ENCODE results near the gene ELK3.

Gene ELK3

DNA sequence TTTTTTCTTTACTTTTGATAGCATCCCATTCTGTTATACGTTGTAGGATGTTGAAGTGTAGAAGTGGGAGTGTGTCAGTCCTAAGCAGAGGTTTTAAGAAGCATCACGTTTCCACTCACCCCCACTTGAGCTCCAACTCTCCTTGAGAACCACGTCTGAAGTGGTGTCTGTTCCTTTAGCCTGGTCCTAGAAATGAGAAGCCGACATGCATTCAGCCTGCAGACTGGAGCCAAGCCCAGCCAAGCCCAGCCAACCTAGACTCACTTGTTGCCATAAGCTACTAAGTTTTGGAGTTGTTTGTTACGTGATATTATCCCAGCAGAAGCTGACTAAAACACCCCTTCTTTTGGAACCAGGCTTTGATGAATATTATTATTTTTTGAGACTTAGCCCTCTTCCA, 4.4 kb upstream of the ELK3 start:
- TF ChIP-seq CREB1 (IDR thresholded peaks at IDR 0.05; ENCODE audit: low read depth) (no peak), NFIC (IDR thresholded peaks at IDR 0.05) (no peak), RAD21 (IDR thresholded peaks at IDR 0.05; ENCODE audit: low read depth) (no peak), TAF1 (IDR thresholded peaks at IDR 0.05; ENCODE audit: low read depth) (no peak), CEBPB (IDR thresholded peaks at IDR 0.05) (no peak), REST (IDR thresholded peaks at IDR 0.05; ENCODE audit: low read depth) (no peak), ZBTB7A (IDR thresholded peaks at IDR 0.05; ENCODE audit: low read depth) (no peak), FOXM1 (IDR thresholded peaks at IDR 0.05; ENCODE audit: borderline replicate concordance, low read depth) (no peak), MAX (IDR thresholded peaks at IDR 0.05) (no peak), TCF12 (IDR thresholded peaks at IDR 0.05; ENCODE audit: low read depth) (no peak), TEAD4 (IDR thresholded peaks at IDR 0.05) (no peak), EP300 (IDR thresholded peaks at IDR 0.05; ENCODE audit: borderline replicate concordance) (no peak), EGR1 (IDR thresholded peaks at IDR 0.05) (no peak), YY1 (IDR thresholded peaks at IDR 0.05; ENCODE audit: low read depth) (no peak)
- TF ChIP-seq, protein P1, sequence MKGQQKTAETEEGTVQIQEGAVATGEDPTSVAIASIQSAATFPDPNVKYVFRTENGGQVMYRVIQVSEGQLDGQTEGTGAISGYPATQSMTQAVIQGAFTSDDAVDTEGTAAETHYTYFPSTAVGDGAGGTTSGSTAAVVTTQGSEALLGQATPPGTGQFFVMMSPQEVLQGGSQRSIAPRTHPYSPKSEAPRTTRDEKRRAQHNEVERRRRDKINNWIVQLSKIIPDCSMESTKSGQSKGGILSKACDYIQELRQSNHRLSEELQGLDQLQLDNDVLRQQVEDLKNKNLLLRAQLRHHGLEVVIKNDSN (IDR thresholded peaks at IDR 0.05), result no peak

- TF ChIP-seq REST (IDR thresholded peaks at IDR 0.05; ENCODE audit: low read depth), result no peak
- no peak for TF ChIP-seq MAX (IDR thresholded peaks at IDR 0.05)
- TF ChIP-seq ZBTB7A (IDR thresholded peaks at IDR 0.05; ENCODE audit: low read depth), result no peak
- no peak for TF ChIP-seq TAF1 (IDR thresholded peaks at IDR 0.05; ENCODE audit: low read depth)
- no peak for TF ChIP-seq YY1 (IDR thresholded peaks at IDR 0.05; ENCODE audit: low read depth)
- no peak for TF ChIP-seq TCF12 (IDR thresholded peaks at IDR 0.05; ENCODE audit: low read depth)
- TF ChIP-seq RAD21 (IDR thresholded peaks at IDR 0.05; ENCODE audit: low read depth), result no peak
- TF ChIP-seq CREB1 (IDR thresholded peaks at IDR 0.05; ENCODE audit: low read depth), result no peak
These were observed 3.6 kb upstream of the ELK3 start for GRCh38 chr12:96190413-96191108.

GRCh38 chr12:96192926-96193573, 1.1 kb upstream of the ELK3 start:
- no peak for TF ChIP-seq ZBTB7A (IDR thresholded peaks at IDR 0.05; ENCODE audit: low read depth)
- TF ChIP-seq EP300 (IDR thresholded peaks at IDR 0.05; ENCODE audit: borderline replicate concordance), result no peak
- TF ChIP-seq RAD21 (IDR thresholded peaks at IDR 0.05; ENCODE audit: low read depth), result no peak
- no peak for TF ChIP-seq REST (IDR thresholded peaks at IDR 0.05; ENCODE audit: low read depth)
- no peak for TF ChIP-seq TCF12 (IDR thresholded peaks at IDR 0.05; ENCODE audit: low read depth)

GRCh38 chr12:96194576-96194889, 358 bp downstream of the ELK3 start:
- TF ChIP-seq ZBTB7A (IDR thresholded peaks at IDR 0.05; ENCODE audit: low read depth) (no peak), CEBPB (IDR thresholded peaks at IDR 0.05) (no peak)

All from Ishikawa (cell line).